Measurements from ENCODE around the gene EIF2A. TPM values are rescaled to one million over a fixed set of nuclear protein-coding genes. Genes with fewer than 3 reads are reported as not detected.

EIF2A gene
- total and polyA plus RNA-seq, 2 donors (not counting 1 experiment from before 2014, with no cell fraction given), result 128 to 167 TPM

GRCh38 chr3:150540297-150540696 is 6.3 kb upstream of the EIF2A start:
- Histone ChIP-seq H3K4me3 (replicated peaks in 1 of 4; ENCODE audit: control extremely low read depth in 1 of 4, insufficient read depth in 1 of 4, low read depth in 3 of 4, low read length in 4 of 4) (no peak overlapping the region), H3K27ac (ENCODE audit: insufficient read depth, low read length) (no peak overlapping the region), H3K27me3 (ENCODE audit: control insufficient read depth, insufficient read depth, low read length) (no peaks in the 10 kb centered on the region), H3K4me1 (ENCODE audit: control insufficient read depth, extremely low read depth, insufficient read depth, low read length) (no peaks in the 10 kb centered on the region), H3K9me3 (ENCODE audit: control insufficient read depth, insufficient read depth, low read depth, low read length) (no peaks in the 10 kb centered on the region), H3K4me2 (ENCODE audit: extremely low read depth, insufficient read depth, low read length) (no peak overlapping the region), H3K9ac (ENCODE audit: insufficient read depth, low read length) (no peak overlapping the region), H3K36me3 (ENCODE audit: control insufficient read depth, insufficient read depth, low read length) (no peaks in the 10 kb centered on the region), H3K79me2 (ENCODE audit: control insufficient read depth, insufficient read depth, low read length) (peaks cover 32% of the 10 kb centered on the region), H2AFZ (ENCODE audit: low read length) (no peak overlapping the region), H4K20me1 (ENCODE audit: control insufficient read depth, extremely low read depth, insufficient read depth, low read length) (peaks cover 1% of the 10 kb centered on the region)
- no peak for DNase-seq (ENCODE audit: low read depth in 2 of 2)
- TF ChIP-seq, protein P1, sequence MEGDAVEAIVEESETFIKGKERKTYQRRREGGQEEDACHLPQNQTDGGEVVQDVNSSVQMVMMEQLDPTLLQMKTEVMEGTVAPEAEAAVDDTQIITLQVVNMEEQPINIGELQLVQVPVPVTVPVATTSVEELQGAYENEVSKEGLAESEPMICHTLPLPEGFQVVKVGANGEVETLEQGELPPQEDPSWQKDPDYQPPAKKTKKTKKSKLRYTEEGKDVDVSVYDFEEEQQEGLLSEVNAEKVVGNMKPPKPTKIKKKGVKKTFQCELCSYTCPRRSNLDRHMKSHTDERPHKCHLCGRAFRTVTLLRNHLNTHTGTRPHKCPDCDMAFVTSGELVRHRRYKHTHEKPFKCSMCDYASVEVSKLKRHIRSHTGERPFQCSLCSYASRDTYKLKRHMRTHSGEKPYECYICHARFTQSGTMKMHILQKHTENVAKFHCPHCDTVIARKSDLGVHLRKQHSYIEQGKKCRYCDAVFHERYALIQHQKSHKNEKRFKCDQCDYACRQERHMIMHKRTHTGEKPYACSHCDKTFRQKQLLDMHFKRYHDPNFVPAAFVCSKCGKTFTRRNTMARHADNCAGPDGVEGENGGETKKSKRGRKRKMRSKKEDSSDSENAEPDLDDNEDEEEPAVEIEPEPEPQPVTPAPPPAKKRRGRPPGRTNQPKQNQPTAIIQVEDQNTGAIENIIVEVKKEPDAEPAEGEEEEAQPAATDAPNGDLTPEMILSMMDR (conservative IDR thresholded peaks at IDR 0.05 in 1 of 2, IDR thresholded peaks at IDR 0.05 in 1 of 2; ENCODE audit: low read depth in 1 of 2, low read length in 2 of 2), result no peak
- TF ChIP-seq EZH2 (IDR thresholded peaks at IDR 0.05; ENCODE audit: low read length, missing control alignments), result no peak

DNA sequence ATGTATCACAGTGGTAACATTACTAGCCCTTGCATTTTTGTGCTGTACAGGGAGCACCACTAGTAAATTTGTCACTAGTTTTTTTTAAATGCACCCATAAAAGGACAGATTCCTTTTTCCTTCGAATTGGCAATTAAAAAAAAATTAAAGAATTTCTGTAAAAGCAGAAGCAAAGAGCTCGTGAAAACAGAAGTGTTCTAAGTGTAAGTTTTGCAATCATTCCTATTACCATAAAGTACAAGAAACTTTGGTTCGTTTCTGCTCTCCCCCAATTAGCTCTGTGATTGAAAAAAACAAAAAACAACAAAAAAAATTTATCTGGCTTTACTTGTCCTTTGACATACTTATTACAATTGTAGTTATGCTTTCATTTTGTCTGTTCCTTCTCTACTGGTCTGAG is 5.6 kb upstream of the EIF2A start:
- Histone ChIP-seq H2AFZ (ENCODE audit: low read length) (no peak overlapping the region), H3K27ac (ENCODE audit: insufficient read depth, low read length) (no peak overlapping the region), H3K79me2 (ENCODE audit: control insufficient read depth, insufficient read depth, low read length) (peaks cover 39% of the 10 kb centered on the region), H3K9ac (ENCODE audit: insufficient read depth, low read length) (no peak overlapping the region), H3K4me1 (ENCODE audit: control insufficient read depth, extremely low read depth, insufficient read depth, low read length) (no peaks in the 10 kb centered on the region), H4K20me1 (ENCODE audit: control insufficient read depth, extremely low read depth, insufficient read depth, low read length) (peaks cover 1% of the 10 kb centered on the region), H3K4me2 (ENCODE audit: extremely low read depth, insufficient read depth, low read length) (no peak overlapping the region), H3K9me3 (ENCODE audit: control insufficient read depth, insufficient read depth, low read depth, low read length) (no peaks in the 10 kb centered on the region), H3K4me3 (replicated peaks in 1 of 4; ENCODE audit: control extremely low read depth in 1 of 4, insufficient read depth in 1 of 4, low read depth in 3 of 4, low read length in 4 of 4) (no peak overlapping the region), H3K27me3 (ENCODE audit: control insufficient read depth, insufficient read depth, low read length) (no peaks in the 10 kb centered on the region), H3K36me3 (ENCODE audit: control insufficient read depth, insufficient read depth, low read length) (no peaks in the 10 kb centered on the region)
- TF ChIP-seq EZH2 (IDR thresholded peaks at IDR 0.05; ENCODE audit: low read length, missing control alignments), result no peak
- TF ChIP-seq, protein P1 (conservative IDR thresholded peaks at IDR 0.05 in 1 of 2, IDR thresholded peaks at IDR 0.05 in 1 of 2; ENCODE audit: low read depth in 1 of 2, low read length in 2 of 2), result no peak
- no peak for DNase-seq (ENCODE audit: low read depth in 2 of 2)

GRCh38 chr3:150543128-150543527 is 3.5 kb upstream of the EIF2A start:
- Histone ChIP-seq H3K27ac (ENCODE audit: insufficient read depth, low read length) (no peak overlapping the region), H3K9ac (ENCODE audit: insufficient read depth, low read length) (no peak overlapping the region), H3K4me2 (ENCODE audit: extremely low read depth, insufficient read depth, low read length) (no peak overlapping the region), H3K4me3 (replicated peaks in 1 of 4; ENCODE audit: control extremely low read depth in 1 of 4, insufficient read depth in 1 of 4, low read depth in 3 of 4, low read length in 4 of 4) (no peak overlapping the region), H3K36me3 (ENCODE audit: control insufficient read depth, insufficient read depth, low read length) (no peaks in the 10 kb centered on the region), H2AFZ (ENCODE audit: low read length) (no peak overlapping the region), H3K79me2 (ENCODE audit: control insufficient read depth, insufficient read depth, low read length) (peaks cover 54% of the 10 kb centered on the region), H4K20me1 (ENCODE audit: control insufficient read depth, extremely low read depth, insufficient read depth, low read length) (peaks cover 1% of the 10 kb centered on the region), H3K4me1 (ENCODE audit: control insufficient read depth, extremely low read depth, insufficient read depth, low read length) (peaks cover 2% of the 10 kb centered on the region), H3K9me3 (ENCODE audit: control insufficient read depth, insufficient read depth, low read depth, low read length) (no peaks in the 10 kb centered on the region), H3K27me3 (ENCODE audit: control insufficient read depth, insufficient read depth, low read length) (no peaks in the 10 kb centered on the region)
- DNase-seq (ENCODE audit: low read depth in 2 of 2), result no peak
- TF ChIP-seq EZH2 (IDR thresholded peaks at IDR 0.05; ENCODE audit: low read length, missing control alignments), result no peak
- TF ChIP-seq, protein P1 (conservative IDR thresholded peaks at IDR 0.05 in 1 of 2, IDR thresholded peaks at IDR 0.05 in 1 of 2; ENCODE audit: low read depth in 1 of 2, low read length in 2 of 2), result no peak
